ENCODE results near the gene MAPK8IP3.

The MAPK8IP3 gene

DNA sequence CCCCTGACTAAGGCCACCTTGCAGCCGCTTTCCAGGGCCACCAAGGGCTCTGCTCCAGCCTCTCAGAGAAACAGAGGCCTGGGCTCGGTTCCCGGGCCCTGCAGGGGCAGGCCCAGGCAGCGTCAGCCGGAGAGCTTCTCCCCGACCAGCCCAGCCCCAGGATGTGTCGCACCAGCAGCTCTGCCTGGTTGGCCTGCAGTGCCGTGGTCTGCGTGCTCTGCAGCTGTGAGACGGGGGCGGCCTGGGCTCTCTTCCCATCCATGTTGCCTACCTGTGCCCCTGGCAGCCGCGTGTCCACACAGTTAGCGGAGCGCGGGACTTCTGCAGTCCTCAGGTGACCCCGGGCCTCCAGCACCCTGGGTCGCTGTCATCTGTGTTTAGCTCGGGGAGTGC is 82.7 kb downstream of the MAPK8IP3 start:
- TF ChIP-seq EZH2 (optimal IDR thresholded peaks at IDR 0.05; ENCODE audit: low read depth, low read length): no peak
- TF ChIP-seq EZH2phosphoT487 (IDR thresholded peaks at IDR 0.05; ENCODE audit: low read length): no peak
- TF ChIP-seq, protein P1, sequence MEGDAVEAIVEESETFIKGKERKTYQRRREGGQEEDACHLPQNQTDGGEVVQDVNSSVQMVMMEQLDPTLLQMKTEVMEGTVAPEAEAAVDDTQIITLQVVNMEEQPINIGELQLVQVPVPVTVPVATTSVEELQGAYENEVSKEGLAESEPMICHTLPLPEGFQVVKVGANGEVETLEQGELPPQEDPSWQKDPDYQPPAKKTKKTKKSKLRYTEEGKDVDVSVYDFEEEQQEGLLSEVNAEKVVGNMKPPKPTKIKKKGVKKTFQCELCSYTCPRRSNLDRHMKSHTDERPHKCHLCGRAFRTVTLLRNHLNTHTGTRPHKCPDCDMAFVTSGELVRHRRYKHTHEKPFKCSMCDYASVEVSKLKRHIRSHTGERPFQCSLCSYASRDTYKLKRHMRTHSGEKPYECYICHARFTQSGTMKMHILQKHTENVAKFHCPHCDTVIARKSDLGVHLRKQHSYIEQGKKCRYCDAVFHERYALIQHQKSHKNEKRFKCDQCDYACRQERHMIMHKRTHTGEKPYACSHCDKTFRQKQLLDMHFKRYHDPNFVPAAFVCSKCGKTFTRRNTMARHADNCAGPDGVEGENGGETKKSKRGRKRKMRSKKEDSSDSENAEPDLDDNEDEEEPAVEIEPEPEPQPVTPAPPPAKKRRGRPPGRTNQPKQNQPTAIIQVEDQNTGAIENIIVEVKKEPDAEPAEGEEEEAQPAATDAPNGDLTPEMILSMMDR (IDR thresholded peaks at IDR 0.05; ENCODE audit: low read length): no peak
- Histone ChIP-seq H3K4me1 (ENCODE audit: low read length) (no peaks in the 10 kb centered on the region), H4K20me1 (ENCODE audit: insufficient read depth, low read length) (no peaks in the 10 kb centered on the region), H3K36me3 (replicated peaks; ENCODE audit: insufficient read depth, low read length) (no peaks in the 10 kb centered on the region), H3K4me2 (ENCODE audit: low read depth, low read length) (no peak overlapping the region), H3K9me2 (replicated peaks; ENCODE audit: insufficient read depth, low read length) (no peaks in the 10 kb centered on the region), H3K27ac (ENCODE audit: low read length) (no peak overlapping the region), H3K79me2 (ENCODE audit: low read length) (peaks cover 40% of the 10 kb centered on the region), H3F3A (ENCODE audit: insufficient read depth, low read length) (no peaks in the 10 kb centered on the region), H3K4me3 (ENCODE audit: low read length) (no peak overlapping the region), H3K9ac (ENCODE audit: low read length) (no peak overlapping the region), H3K27me3 (replicated peaks; ENCODE audit: insufficient read depth, low read length) (no peaks in the 10 kb centered on the region), H3K9me3 (replicated peaks; ENCODE audit: insufficient read depth, low read length) (no peaks in the 10 kb centered on the region), H2AFZ (ENCODE audit: low read length) (no peak overlapping the region)
- DNase-seq: no peak

DNA sequence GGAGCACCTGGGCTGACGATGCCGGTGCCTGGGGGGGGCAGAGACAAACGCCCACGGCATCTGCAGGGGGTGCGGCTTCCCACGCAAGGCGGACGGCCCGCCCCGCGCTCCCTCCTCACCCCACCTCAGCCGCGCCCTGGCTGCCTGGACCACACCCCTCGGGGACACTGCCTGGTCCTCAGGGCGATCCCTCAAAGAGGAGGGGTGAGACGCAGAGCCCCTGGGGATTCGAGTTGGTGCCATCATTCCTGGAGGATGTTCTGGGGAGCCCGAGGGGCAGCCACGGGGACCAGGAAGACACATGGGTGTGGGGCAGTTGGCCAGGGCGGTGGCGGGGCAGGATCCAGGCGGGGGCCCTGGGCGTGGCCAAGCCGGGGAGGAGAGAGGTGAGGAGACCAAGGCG is 83.6 kb downstream of the MAPK8IP3 start:
- Histone ChIP-seq H3K36me3 (replicated peaks; ENCODE audit: insufficient read depth, low read length) (no peaks in the 10 kb centered on the region), H3K9ac (ENCODE audit: low read length) (no peak overlapping the region), H3K4me2 (ENCODE audit: low read depth, low read length) (no peak overlapping the region), H3F3A (ENCODE audit: insufficient read depth, low read length) (no peaks in the 10 kb centered on the region), H3K4me1 (ENCODE audit: low read length) (no peaks in the 10 kb centered on the region), H3K27me3 (replicated peaks; ENCODE audit: insufficient read depth, low read length) (no peaks in the 10 kb centered on the region), H3K4me3 (ENCODE audit: low read length) (no peak overlapping the region), H2AFZ (ENCODE audit: low read length) (no peak overlapping the region), H3K9me3 (replicated peaks; ENCODE audit: insufficient read depth, low read length) (no peaks in the 10 kb centered on the region), H3K9me2 (replicated peaks; ENCODE audit: insufficient read depth, low read length) (no peaks in the 10 kb centered on the region), H4K20me1 (ENCODE audit: insufficient read depth, low read length) (no peaks in the 10 kb centered on the region), H3K79me2 (ENCODE audit: low read length) (peaks cover 31% of the 10 kb centered on the region), H3K27ac (ENCODE audit: low read length) (no peak overlapping the region)
- DNase-seq: no peak
- TF ChIP-seq EZH2phosphoT487 (IDR thresholded peaks at IDR 0.05; ENCODE audit: low read length) (no peak), EZH2 (optimal IDR thresholded peaks at IDR 0.05; ENCODE audit: low read depth, low read length) (no peak)
- TF ChIP-seq, protein P1 (IDR thresholded peaks at IDR 0.05; ENCODE audit: low read length): no peak

DNA sequence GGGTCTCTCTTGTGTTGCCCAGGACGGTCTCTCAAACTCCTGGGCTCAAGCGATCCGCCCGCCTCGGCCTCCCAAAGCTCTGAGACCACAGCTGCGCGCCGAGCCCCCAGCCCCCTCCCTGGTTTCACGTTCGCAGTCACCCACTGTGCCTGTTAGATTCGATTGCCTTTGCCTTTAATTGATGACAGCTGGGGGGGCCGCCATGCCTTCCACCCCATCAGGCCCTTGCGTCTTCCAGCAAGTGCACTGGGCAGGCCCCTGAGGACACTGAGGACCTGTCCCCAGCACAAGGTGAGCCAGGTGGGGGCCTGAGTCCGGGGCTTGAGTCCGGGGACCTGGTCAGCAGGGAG is 84.2 kb downstream of the MAPK8IP3 start:
- no peaks in the 10 kb centered on the region for H3K36me3 ChIP-seq (replicated peaks; ENCODE audit: insufficient read depth, low read length)

More for the DNA sequence above, 84.2 kb downstream of the MAPK8IP3 start:
- no peak for DNase-seq
- H3K9me2 ChIP-seq (replicated peaks; ENCODE audit: insufficient read depth, low read length): no peaks in the 10 kb centered on the region
- H3K27ac ChIP-seq (ENCODE audit: low read length): no peak overlapping the region
- no peak overlapping the region for H2AFZ ChIP-seq (ENCODE audit: low read length)
- no peaks in the 10 kb centered on the region for H3K27me3 ChIP-seq (replicated peaks; ENCODE audit: insufficient read depth, low read length)
- H4K20me1 ChIP-seq (ENCODE audit: insufficient read depth, low read length): no peaks in the 10 kb centered on the region
- H3K4me3 ChIP-seq (ENCODE audit: low read length): no peak overlapping the region
- peaks cover 25% of the 10 kb centered on the region for H3K79me2 ChIP-seq (ENCODE audit: low read length)
- no peak overlapping the region for H3K4me2 ChIP-seq (ENCODE audit: low read depth, low read length)
- TF ChIP-seq, protein P1 (IDR thresholded peaks at IDR 0.05; ENCODE audit: low read length): no peak
- TF ChIP-seq EZH2 (optimal IDR thresholded peaks at IDR 0.05; ENCODE audit: low read depth, low read length) (no peak), EZH2phosphoT487 (IDR thresholded peaks at IDR 0.05; ENCODE audit: low read length) (no peak)
- no peak overlapping the region for H3K9ac ChIP-seq (ENCODE audit: low read length)
- H3F3A ChIP-seq (ENCODE audit: insufficient read depth, low read length): no peaks in the 10 kb centered on the region
- no peaks in the 10 kb centered on the region for H3K9me3 ChIP-seq (replicated peaks; ENCODE audit: insufficient read depth, low read length)
- no peaks in the 10 kb centered on the region for H3K4me1 ChIP-seq (ENCODE audit: low read length)
